ENCODE data around the gene AGBL1.

The AGBL1 gene

DNA sequence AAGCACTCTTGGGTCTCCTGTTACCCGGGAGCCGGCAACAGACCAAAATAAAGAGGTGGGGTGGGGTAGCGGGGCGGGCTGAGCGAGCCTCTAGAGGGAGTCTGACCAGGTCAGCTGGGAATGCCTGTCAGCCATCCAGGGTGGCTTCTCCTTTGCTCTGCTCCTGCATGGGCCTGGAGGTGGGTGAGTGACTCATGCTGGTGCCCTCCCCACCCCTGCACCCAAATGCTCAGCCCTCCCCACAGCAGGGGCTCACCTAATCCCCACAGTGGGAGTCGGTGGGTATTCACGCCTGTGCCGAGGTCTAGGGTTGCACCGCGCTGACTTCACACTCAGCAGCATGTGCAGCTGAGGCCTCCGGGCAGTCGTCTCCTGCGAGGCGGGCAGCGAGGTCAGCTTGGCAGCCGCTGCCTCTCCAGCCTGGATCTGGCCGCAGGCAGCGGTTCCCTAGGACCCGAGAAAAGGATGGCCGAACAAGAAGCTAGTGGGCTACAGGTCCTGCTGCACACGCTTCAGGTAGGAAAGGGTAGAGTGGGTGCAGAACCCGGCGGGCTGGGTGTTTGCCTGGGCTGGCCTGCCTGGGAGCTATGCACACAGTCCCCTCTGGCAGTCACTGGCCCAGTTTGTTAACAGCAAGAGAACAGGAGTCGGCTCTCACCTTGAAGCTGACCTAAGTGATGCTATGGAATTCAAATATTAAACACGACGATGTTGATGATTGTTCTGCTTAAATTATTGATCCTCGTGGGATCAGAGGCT lies at the start of gene AGBL1:
Gene AGBL1 (plus strand): TSS at position 364 of the 759 bp plus-strand sequence.
- peak; percentile 72 for DNase-seq

DNA sequence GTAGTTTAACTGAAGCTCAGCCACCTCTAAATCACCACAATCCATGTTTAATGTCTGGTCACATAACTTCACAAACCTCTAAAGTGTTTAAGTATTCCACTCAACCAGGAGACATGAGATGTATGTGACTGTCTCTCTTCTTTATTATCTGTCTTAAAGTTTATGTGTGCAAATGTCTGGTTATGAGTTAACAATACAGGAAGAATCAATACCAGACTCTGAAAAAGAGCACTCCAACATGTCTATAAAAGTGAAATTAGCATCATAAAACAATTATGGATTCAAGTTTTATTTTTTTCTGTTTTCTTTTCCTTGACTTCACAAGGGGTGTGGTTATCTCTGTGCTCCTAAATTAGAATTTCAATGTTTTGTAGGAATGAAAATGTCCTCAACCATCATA lies 44.8 kb upstream of the AGBL1 start:
- DNase-seq = no peak

DNA sequence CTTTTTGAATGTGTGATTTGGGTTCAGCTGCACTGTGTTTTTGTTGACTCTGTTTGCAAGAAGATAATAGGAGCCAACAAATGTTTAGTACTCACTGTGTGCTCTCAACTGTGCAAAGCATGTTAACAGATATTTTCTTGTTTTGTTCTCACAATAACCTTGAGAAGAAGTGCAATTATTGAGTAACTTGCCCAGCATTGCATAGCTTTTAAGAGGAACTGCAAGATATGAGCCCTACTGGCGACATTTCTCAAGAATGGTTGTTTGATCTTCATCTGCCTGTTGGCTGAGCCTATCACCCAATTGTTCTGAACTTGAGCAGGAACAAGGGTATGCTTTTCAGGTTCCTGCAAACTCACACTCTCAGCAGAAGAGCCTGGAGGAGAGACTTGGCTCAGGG lies 43.4 kb upstream of the AGBL1 start:
- DNase-seq = no peak

DNA sequence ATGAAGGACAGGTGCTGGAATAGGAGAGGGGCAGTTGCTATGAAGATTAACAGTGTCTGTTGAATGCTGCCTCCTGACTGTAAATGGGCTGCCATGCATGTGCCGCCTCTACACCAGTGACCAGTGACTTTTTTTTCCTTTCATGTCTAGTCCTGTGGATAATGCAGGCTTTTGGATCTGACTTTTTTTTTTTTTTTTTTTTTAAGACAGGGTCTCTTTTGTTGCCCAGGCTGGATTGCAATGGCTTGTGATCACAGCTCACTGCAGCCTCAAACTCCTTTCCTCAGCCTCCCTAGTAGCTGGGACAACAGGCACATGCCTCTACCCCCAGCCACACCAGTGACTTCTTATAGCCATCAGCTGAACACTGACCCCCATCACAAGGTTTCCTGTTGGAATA lies 41.2 kb upstream of the AGBL1 start:
- DNase-seq = no peak

DNA sequence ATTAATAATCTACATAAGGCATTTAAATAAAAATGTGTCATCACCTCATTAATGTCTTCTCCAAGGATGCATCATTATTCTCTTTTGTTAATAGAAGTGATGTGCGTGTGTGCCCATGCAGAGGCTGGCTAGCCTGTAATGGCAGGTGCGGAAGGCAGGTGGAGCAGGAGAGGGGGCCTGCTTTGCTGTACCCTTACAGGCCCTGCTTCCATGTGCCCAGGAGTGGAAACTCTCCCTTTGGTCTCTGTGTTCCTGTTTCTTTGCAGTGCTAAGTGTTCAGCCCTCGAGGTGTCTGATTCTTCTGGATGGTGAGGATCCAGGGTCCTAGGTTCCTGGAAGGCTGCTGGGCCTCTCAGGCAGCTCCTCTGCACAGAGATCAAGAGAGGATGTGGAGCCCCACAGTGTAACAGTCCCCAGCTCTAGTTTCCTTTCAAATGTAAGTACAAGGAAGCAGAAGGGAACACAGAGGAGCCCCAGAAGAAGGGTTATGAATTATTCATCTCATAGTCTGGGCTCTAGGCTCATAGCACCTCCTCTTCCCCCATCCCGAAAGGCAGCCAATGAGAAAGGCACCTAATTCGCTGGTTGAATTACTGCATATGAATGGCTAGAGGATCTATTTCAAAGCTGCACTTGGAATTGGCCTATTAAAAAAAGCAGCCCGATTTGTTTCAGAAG lies 39.2 kb upstream of the AGBL1 start:
- no peak for DNase-seq

DNA sequence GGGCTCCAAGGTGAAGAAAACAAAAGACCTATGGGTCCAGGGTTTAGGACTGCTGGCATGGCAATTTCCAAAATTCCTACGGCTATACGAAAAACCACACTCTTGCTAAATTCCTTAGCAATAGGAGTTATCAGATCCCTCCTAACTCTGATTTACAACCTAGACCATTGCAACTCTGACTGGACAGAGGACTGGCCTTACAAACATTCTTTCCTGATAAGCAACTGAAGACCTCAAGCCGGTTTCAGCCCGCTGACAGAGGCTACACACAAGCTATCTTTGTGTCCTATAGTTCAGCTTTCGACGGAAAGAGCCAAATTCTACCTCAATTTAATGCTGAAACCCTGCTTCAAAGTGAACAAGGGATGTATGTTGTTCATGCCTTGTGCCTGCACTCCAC lies 38.3 kb upstream of the AGBL1 start:
- DNase-seq = peak; percentile 67

DNA sequence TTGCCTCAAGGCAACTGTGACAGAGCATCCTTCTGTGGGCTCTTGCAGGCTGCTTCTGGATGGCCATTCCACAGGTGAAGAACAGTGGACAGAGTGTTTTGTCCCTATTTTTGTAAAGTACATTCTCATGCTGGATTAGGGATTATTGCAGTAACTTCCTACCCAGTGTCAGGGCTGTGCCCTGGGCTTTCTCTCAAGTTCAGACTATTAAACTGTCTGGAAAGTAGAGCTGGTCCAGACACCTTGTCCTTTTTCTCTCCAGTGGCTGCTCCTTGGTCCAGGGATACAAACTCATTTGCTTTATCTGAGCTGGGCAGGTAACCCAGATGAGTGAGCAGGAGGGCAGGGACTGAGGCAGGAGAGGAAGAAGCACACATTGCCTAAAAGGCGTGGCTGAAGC lies 37.4 kb upstream of the AGBL1 start:
- DNase-seq = peak; percentile 53

DNA sequence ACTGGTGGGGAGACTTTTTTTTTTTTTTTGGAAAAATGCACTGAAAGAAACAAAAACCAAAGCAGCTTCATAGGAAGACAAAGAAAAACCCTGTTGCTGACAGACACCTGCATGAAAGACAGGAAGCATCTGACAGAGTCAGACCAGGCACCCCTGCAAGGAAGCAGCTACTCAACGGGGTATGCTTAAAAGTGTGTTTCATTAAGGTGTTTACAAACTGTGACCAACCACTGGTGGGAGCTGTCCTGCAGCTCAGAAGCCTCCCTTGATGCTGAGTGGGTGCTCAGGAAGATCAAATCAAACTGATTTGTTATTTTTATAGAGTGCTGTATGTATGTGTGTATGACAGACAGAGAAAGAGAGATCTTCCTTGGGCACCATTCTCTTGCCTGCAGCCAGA lies 34.7 kb upstream of the AGBL1 start:
- DNase-seq = peak; percentile 54

DNA sequence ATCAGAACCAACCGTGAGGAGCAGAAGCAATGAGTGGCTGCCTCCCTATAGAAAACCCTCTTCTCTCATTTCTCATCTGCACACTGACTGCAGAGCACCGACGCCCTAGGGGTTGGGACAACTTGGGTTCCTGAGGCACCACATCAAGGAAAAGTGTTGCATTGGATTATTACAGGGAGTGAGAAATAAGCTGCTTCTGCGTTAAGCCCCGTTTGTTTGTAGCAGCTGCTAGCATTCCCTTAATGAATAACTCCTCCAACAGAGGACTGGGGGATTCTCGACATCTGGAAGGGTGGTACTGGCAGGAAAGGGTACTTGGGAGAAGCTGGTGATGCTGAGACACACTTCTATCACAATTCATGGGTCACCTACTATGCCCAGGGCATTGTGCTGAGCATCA lies 25.3 kb upstream of the AGBL1 start:
- DNase-seq = no peak

DNA sequence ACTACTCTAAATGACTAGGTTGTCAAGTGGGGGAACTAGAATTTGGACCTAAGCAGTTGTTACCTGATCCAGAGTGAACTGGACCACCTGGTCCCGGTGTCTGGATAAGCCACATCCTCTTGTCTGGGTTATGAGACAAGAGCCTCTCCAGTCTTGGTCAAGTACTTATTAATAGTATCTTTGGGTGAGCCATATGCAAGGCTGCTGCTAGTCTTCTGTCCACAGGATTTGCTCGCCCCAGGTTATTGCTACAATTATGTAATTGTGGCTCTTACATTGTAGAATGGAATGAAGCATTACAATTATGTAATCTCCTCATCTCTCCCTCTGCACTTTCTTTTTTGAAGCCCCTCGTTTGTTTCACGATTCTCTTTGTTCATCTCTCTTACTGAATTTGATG lies 24.0 kb upstream of the AGBL1 start:
- no peak for DNase-seq

DNA sequence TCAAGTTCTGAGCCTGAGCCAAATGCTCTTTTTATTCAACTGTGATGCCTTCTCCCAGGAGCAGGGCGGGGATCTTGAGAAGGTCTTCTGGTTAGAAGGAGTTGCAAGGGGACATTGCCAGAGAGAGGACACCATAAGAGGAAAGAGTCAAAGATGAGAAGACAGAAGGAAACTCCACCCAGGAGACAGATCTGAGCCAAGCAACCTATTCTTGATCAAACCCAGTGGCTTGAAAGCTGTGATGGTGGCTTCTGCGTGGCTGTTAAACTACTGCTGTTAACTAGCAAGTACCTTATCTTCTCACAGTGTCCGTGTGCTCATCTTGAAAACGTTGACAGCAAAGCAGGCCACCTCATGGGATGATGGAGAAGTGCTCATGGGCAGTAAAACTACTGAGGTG lies 19.8 kb upstream of the AGBL1 start:
- no peak for DNase-seq

DNA sequence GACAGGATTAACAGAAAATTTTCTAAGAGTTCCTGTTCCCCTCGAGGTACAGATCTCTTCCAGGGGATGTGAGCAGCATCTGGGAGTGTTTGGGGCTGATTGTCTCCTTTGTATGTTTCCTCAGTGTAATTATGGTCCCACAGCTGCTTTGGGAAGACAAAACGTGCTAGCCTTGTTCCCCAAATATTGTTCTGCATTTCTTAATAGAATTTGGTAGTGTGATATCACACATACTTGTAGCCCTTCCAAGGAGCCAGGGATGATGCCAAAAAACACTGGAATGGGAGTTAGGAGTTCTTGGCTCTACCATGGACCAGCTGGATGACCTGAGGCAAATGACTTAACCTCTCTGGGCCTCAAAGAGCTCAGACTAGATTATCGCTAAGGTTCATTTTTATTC lies 19.0 kb upstream of the AGBL1 start:
- DNase-seq = no peak

DNA sequence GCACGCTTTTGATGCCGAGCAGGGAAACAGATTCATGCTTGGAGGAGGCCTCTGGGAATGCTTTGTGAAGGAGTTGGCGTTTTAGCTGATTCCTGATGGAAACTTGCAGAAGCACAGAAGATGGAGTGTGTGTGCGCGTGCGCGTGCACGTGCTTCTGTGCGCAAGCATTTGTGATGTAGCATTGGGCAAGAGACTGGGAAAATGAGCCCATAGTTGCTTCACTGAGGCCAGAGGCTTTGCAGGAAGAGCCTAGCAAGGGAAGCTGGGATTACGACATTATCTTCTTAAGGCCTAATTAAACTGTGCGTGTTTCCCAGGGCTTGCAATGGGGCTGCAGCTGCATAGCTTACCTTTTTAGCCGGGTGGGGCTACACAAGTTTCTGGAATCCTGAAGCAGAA lies 18.1 kb upstream of the AGBL1 start:
- DNase-seq = no peak

DNA sequence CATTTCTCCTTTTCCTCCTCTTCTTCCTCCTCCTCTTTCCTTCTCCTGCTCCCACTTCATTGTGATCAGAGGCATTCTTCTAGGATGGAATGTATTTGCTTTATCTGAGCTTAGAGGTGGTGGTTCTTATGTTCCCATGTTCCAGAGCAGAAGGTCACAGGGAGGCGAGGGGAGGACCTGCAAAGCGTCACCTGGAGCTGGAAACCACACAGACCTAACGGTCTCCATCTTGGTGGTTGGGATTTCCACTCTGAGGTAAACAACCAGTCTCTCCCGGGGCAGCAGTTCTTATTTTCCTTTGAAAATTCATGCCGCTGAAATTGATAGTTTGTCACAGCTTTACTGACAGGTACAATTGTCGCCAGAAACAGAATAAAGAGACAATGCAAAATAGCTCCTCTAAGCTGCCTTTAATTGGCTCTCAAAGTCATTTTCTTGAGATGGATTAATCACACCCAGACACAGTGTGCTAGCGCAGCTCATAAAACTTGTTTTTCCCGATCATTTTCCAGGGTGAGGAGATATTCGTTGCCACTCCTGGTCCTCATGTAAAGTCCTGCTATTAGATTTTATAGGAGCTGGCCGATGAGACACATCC lies 16.9 kb upstream of the AGBL1 start:
- DNase-seq = no peak

DNA sequence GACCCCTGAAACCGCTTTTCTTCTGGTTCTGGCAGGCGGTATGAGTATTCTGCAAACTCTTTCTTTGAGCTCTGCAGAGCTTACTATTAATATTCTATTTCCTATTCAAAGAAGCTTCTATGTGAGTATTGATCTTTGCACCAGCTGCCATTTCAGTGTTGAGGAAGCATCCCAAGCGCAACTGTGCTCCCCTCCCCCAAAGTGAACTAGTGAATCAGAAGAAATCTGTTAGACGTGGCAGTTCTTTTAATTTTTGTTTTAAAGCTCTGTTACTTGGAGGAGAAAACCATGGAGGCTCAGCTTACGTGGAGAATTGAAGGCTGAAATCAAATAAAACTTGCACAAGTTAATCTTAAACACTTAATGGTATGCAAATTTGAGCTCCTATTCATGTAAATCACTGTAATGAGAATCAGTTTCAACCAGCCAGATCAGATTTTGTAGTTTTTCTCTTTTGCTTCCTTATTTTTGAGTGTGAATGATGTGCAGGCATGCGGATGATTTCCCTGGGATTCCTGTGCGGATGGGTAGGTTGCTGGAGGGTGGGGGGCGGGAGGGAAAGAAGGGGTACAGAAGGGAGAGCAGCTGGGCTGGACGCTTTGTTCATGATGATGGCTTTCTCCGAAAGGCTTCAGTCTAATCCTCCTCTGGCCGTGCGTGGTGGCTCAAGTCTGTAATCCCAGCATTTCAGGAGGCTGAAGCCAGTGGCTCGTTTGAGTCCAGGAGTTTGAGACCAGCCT lies 16.1 kb upstream of the AGBL1 start:
- DNase-seq = no peak

DNA sequence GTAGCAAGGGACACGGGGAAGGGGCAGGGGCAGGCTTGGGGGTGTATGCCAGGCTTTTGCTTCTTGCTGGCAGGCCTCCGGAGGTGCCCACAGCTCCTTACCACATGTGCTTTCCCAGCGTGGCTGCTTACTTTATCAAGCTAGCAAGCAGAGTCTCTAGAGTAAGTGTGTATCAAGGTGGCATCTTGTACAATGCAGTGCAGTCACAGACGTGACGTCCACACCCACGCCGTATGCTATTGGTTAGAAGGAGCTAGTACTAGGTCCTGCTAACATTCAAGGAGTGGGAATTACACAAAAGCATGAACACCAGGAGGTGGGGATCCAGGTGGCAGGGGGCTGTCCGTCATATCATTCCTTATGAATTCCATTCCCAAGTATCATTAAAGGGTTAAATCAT lies 15.3 kb upstream of the AGBL1 start:
- no peak for DNase-seq

DNA sequence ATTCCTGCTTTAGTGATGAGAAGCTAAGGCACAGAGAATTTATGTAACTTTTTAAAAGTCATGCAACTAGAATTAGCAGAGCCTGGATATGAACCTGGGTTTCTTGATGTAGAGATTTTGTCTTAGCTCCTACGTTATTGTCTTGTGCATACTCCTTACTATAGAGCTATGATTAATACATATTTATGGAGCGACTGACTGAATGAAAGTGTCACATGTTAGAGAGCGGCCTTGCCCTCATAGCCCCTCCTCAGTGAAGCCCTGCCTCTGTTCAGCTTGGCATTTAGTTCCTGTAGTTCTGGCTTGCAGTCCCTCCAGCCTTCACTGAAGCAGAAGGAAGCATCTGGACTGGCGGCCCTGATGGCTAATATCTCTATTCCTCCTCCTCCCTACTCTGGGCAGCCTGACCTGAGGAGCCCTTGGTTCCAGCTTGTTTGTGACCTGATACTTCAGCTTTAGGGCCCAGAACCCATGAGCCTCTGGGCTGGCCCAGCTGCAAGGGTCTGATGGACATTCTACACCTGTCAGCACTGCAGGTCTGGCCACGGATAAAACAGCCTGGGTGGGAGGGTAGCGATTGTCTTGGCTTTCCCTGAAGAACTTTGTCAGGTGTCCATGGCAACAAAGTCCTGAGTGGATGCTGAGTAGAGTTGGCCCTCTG lies 13.4 kb upstream of the AGBL1 start:
- no peak for DNase-seq

DNA sequence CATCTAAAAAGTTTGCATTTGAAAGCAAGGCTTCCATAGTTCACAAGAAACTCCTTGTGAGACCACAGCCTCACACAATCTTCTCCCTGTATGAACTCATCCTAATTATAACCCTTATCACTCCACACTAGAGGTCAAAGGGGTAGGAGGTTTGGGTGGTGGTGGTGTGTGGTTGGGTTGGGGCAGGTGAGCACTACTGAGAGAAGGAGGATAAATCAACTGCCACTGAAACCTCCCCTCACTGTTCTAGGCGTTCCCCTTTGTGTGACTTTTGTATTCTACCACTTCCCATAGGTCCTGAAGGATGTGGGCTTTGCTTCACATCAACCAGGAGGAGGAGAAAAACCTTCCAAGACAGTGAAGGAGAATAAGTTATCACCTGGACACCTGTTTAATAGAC lies 6.4 kb upstream of the AGBL1 start:
- no peak for DNase-seq

DNA sequence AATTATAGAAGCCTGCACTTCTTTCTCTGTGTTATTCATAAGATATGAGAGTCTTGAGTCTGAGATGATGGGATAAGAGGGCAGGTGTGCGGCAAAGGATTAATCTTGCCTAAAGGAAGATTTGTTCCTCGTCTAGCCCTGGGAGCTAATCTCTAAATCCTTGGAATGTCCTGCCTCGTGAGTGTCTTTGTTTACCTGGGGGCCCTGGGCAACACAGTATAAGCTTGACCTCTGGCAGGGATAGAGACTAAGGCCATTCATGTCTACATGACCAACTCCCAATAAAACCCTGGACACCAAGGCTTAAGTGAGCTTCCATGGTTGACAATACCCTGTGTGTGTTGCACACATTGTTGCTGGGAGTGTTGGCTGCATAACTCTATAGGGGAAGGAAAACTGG lies 3.2 kb upstream of the AGBL1 start:
- DNase-seq = peak; percentile 54

DNA sequence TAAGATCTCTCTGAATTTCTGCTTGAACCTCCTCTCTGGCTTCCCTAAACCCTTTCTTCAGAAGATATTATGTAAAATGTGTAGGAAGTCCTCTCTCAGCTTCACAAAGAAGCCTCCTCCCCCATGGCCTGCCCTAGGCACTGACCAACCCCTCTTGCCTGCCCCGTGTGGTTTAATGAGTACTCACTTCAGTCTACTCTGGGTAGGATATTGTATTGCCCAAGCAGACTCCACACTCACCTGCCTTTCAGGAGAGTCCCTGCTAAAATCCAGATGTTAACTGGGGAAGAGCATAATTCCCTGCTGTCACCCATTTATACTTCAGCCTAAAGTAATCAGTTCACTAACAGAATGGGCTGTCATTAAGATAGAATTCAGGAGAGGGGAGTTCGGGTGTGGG lies 2.6 kb upstream of the AGBL1 start:
- no peak for DNase-seq

DNA sequence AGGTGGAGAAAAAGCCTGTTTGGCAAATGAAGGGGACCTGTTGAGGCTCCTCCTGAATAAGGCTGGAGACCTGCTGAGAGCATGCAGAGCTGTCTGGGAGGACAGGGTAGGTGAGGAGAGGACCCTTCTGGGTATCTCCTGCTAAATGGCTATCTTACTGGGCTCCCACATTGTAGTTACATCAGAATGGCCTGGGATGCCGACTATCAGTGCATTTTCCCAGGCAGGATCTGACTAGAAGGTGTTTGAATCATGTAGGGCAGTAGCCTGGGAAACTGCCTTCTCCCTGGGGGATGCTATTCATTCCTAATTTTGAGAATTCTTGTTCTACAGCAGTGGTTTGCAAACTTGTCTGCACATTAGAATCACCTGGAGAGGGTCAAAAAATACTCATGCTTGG lies 631 bp downstream of the AGBL1 start:
- no peak for DNase-seq

DNA sequence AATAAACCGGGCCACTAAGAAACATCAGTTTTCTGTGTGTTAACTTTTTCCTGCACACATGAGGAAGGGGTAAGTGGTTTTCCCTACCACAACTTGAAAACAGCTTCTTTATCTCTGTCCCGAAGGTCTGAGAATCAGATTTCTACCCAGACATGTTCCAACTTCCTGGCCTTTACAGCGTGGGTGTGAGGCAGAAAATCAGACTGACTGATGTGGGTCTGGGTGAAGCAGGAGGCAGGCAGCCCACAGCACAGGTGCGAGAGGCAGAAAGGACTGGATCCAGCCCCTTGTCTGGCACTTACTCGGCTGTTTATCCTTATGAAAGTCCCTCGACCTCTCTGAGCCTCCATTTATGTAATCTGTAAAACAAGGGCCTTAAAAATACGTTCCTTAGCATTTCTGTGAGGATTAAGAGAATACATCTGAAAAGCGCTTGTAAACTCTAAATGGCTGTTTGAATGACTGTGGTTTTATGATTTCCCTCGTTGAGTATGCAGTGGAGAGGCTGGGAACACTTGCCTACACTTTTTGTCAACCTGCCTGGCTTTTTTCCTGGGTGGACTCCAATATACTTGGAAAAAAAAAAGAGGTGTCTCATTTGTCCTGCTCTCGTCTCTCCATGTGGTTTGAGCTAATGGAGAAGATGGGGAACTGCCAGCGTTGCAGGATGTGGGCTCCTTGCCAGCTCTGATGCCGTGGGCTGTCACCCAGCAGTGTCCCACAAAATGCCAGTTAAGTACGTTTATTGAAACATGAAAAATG lies 3.1 kb downstream of the AGBL1 start:
- DNase-seq = no peak

Measured in islet precursor cell (in vitro differentiated cells).